Measurements from ENCODE around the gene CC2D2A.
"Not testable (repeated sequence)": the region's sequence is repeated elsewhere in the genome, so short reads cannot be mapped to it uniquely, and the experiment has no call there.

The CC2D2A gene

GRCh38 chr4:15557786-15558550 is 88.3 kb downstream of the CC2D2A start:
- DNase-seq (ENCODE audit: low spot score) = no peak

GRCh38 chr4:15558561-15558960 is 88.9 kb downstream of the CC2D2A start:
- no peak for DNase-seq (ENCODE audit: low spot score)

GRCh38 chr4:15562114-15562513 is 92.4 kb downstream of the CC2D2A start:
- peak; percentile 60 for DNase-seq (ENCODE audit: low spot score)

GRCh38 chr4:15562623-15563022 is 92.9 kb downstream of the CC2D2A start:
- no peak for DNase-seq (ENCODE audit: low spot score)

GRCh38 chr4:15563871-15564270 is 94.2 kb downstream of the CC2D2A start:
- no peak for DNase-seq (ENCODE audit: low spot score)

GRCh38 chr4:15568821-15569220 is 99.1 kb downstream of the CC2D2A start:
- DNase-seq (ENCODE audit: low spot score) = no peak

- no peak for DNase-seq (ENCODE audit: low spot score)
Measured at GRCh38 chr4:15569746-15570145, 100.1 kb downstream of the CC2D2A start.

GRCh38 chr4:15575966-15576365 is 106.3 kb downstream of the CC2D2A start:
- no peak for DNase-seq (ENCODE audit: low spot score)

GRCh38 chr4:15577508-15577907 is 107.8 kb downstream of the CC2D2A start:
- no peak for DNase-seq (ENCODE audit: low spot score)

- DNase-seq (ENCODE audit: low spot score) = no peak
Measured at GRCh38 chr4:15584785-15585184, 115.1 kb downstream of the CC2D2A start.

GRCh38 chr4:15585331-15585730 is 115.6 kb downstream of the CC2D2A start:
- no peak for DNase-seq (ENCODE audit: low spot score)

GRCh38 chr4:15586066-15586465 is 116.4 kb downstream of the CC2D2A start:
- DNase-seq (ENCODE audit: low spot score) = no peak

- DNase-seq (ENCODE audit: low spot score) = no peak
Measured at GRCh38 chr4:15587649-15588048, 118.0 kb downstream of the CC2D2A start.

- DNase-seq (ENCODE audit: low spot score) = no peak
Measured at GRCh38 chr4:15592799-15593198, 123.1 kb downstream of the CC2D2A start.

- DNase-seq (ENCODE audit: low spot score) = no peak
Measured at GRCh38 chr4:15598644-15599043, 129.0 kb downstream of the CC2D2A start.

- DNase-seq (ENCODE audit: low spot score) = no peak
Measured at GRCh38 chr4:15600176-15600575, 130.5 kb downstream of the CC2D2A start.

GRCh38 chr4:15601862-15602261 is 132.2 kb downstream of the CC2D2A start:
- DNase-seq (ENCODE audit: low spot score) = no peak

- no peak for DNase-seq (ENCODE audit: low spot score)
Measured at GRCh38 chr4:15605537-15605936, 135.9 kb downstream of the CC2D2A start.

GRCh38 chr4:15610855-15611254 is 141.2 kb downstream of the CC2D2A start:
- no peak for DNase-seq (ENCODE audit: low spot score)

GRCh38 chr4:15612136-15612535 is 142.5 kb downstream of the CC2D2A start:
- DNase-seq (ENCODE audit: low spot score) = no peak

- not testable (repeated sequence) for DNase-seq (ENCODE audit: low spot score)
Measured at GRCh38 chr4:15614891-15615290, 145.2 kb downstream of the CC2D2A start.

GRCh38 chr4:15617407-15617806 is 147.7 kb downstream of the CC2D2A start:
- DNase-seq (ENCODE audit: low spot score) = not testable (repeated sequence)

GRCh38 chr4:15636818-15637217 is 167.1 kb downstream of the CC2D2A start:
- DNase-seq (ENCODE audit: low spot score) = no peak

GRCh38 chr4:15638418-15638817 is 168.7 kb downstream of the CC2D2A start:
- no peak for DNase-seq (ENCODE audit: low spot score)

Data from putamen (tissue), 1 donor.